ENCODE measurements around the gene TP53RK. TPM values are rescaled to one million over a fixed set of nuclear protein-coding genes. Genes with fewer than 3 reads are reported as not detected.

Gene TP53RK
- total and polyA plus RNA-seq, 2 of the 13 experiments (the other 11 are each of a cell fraction or from before 2014, with no cell fraction given), result 12.9 to 25.5 TPM

- no peak for TF ChIP-seq ZBTB33 (CRISPR knock-in tag; IDR thresholded peaks at IDR 0.05)
- peak; percentile 80 for TF ChIP-seq ZMAT3 (CRISPR knock-in tag; conservative IDR thresholded peaks at IDR 0.05)
- peak; percentile 27; the same call in 1 of the 2 replicates for TF ChIP-seq ZMYM3 (CRISPR knock-in tag; IDR thresholded peaks at IDR 0.05)
- TF ChIP-seq BCL6 (CRISPR knock-in tag; IDR thresholded peaks at IDR 0.05), result no peak
- peak; percentile 89 for TF ChIP-seq KLF6 (CRISPR knock-in tag; IDR thresholded peaks at IDR 0.05)
- 0 out of 2 replicates have a peak, but pooled peaks have one; percentile 60 for TF ChIP-seq ZNF720 (CRISPR knock-in tag; IDR thresholded peaks at IDR 0.05)
- peak; percentile 91 for TF ChIP-seq ZNF235 (CRISPR knock-in tag; IDR thresholded peaks at IDR 0.05; ENCODE audit: borderline replicate concordance)
- no peak for TF ChIP-seq ZNF678 (CRISPR knock-in tag; IDR thresholded peaks at IDR 0.05)
- TF ChIP-seq, protein P1, sequence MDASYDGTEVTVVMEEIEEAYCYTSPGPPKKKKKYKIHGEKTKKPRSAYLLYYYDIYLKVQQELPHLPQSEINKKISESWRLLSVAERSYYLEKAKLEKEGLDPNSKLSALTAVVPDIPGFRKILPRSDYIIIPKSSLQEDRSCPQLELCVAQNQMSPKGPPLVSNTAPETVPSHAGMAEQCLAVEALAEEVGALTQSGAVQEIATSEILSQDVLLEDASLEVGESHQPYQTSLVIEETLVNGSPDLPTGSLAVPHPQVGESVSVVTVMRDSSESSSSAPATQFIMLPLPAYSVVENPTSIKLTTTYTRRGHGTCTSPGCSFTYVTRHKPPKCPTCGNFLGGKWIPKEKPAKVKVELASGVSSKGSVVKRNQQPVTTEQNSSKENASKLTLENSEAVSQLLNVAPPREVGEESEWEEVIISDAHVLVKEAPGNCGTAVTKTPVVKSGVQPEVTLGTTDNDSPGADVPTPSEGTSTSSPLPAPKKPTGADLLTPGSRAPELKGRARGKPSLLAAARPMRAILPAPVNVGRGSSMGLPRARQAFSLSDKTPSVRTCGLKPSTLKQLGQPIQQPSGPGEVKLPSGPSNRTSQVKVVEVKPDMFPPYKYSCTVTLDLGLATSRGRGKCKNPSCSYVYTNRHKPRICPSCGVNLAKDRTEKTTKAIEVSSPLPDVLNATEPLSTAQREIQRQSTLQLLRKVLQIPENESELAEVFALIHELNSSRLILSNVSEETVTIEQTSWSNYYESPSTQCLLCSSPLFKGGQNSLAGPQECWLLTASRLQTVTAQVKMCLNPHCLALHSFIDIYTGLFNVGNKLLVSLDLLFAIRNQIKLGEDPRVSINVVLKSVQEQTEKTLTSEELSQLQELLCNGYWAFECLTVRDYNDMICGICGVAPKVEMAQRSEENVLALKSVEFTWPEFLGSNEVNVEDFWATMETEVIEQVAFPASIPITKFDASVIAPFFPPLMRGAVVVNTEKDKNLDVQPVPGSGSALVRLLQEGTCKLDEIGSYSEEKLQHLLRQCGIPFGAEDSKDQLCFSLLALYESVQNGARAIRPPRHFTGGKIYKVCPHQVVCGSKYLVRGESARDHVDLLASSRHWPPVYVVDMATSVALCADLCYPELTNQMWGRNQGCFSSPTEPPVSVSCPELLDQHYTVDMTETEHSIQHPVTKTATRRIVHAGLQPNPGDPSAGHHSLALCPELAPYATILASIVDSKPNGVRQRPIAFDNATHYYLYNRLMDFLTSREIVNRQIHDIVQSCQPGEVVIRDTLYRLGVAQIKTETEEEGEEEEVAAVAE (CRISPR knock-in tag; IDR thresholded peaks at IDR 0.05; ENCODE audit: borderline replicate concordance), result peak; percentile 30; the same call in 1 of the 2 replicates
- peak; percentile 43; the same call in 1 of the 2 replicates for TF ChIP-seq GABPA (IDR thresholded peaks at IDR 0.05; ENCODE audit: low read depth, low read length)
- TF ChIP-seq GABPA (CRISPR knock-in tag; IDR thresholded peaks at IDR 0.05; ENCODE audit: low read depth), result peak; percentile 85
- TF ChIP-seq ZNF460 (CRISPR knock-in tag; IDR thresholded peaks at IDR 0.05; ENCODE audit: borderline replicate concordance), result no peak; the same call in 1 of the 2 replicates
- TF ChIP-seq FOXK2 (IDR thresholded peaks at IDR 0.05), result no peak
- peak; percentile 88 for TF ChIP-seq ISL2 (CRISPR knock-in tag; IDR thresholded peaks at IDR 0.05)
- peak; percentile 93 for TF ChIP-seq YEATS2 (CRISPR knock-in tag; IDR thresholded peaks at IDR 0.05; ENCODE audit: borderline replicate concordance)
- TF ChIP-seq PAX8 (CRISPR knock-in tag; IDR thresholded peaks at IDR 0.05; ENCODE audit: borderline replicate concordance), result no peak
- TF ChIP-seq ZC3H13 (CRISPR knock-in tag; IDR thresholded peaks at IDR 0.05), result peak; percentile 82; the same call in 1 of the 2 replicates
- TF ChIP-seq ZNF160 (CRISPR knock-in tag; IDR thresholded peaks at IDR 0.05), result peak; percentile 92; the same call in 1 of the 2 replicates
- TF ChIP-seq U2AF2 (IDR thresholded peaks at IDR 0.05; ENCODE audit: low read depth, low read length), result no peak
- TF ChIP-seq NCOR1 (IDR thresholded peaks at IDR 0.05; ENCODE audit: borderline replicate concordance, low read length), result no peak
- TF ChIP-seq MZF1 (CRISPR knock-in tag; IDR thresholded peaks at IDR 0.05; ENCODE audit: borderline replicate concordance), result peak; percentile 52; the same call in 1 of the 2 replicates
- TF ChIP-seq CEBPG (CRISPR knock-in tag; IDR thresholded peaks at IDR 0.05), result peak; percentile 11; the same call in 1 of the 2 replicates
- TF ChIP-seq BORCS8-MEF2B (CRISPR knock-in tag; IDR thresholded peaks at IDR 0.05), result peak; percentile 48; the same call in 1 of the 2 replicates
- no peak; the same call in 1 of the 2 replicates for TF ChIP-seq ZNF589 (CRISPR knock-in tag; conservative IDR thresholded peaks at IDR 0.05)
- peak; percentile 7; the same call in 1 of the 2 replicates for TF ChIP-seq E2F2 (CRISPR knock-in tag; IDR thresholded peaks at IDR 0.05; ENCODE audit: borderline replicate concordance)
These were observed at the start of gene TP53RK (continued) for GRCh38 chr20:46689082-46689753.

All from HepG2 (cell line).